Measurements from ENCODE around the gene WIPI1. TPM values are rescaled to one million over a fixed set of nuclear protein-coding genes. Genes with fewer than 3 reads are reported as not detected.

WIPI1 gene
- total and polyA plus RNA-seq, 2 of the 13 experiments (the other 11 are each of a cell fraction or from before 2014, with no cell fraction given), result 29.4 to 141 TPM

DNA sequence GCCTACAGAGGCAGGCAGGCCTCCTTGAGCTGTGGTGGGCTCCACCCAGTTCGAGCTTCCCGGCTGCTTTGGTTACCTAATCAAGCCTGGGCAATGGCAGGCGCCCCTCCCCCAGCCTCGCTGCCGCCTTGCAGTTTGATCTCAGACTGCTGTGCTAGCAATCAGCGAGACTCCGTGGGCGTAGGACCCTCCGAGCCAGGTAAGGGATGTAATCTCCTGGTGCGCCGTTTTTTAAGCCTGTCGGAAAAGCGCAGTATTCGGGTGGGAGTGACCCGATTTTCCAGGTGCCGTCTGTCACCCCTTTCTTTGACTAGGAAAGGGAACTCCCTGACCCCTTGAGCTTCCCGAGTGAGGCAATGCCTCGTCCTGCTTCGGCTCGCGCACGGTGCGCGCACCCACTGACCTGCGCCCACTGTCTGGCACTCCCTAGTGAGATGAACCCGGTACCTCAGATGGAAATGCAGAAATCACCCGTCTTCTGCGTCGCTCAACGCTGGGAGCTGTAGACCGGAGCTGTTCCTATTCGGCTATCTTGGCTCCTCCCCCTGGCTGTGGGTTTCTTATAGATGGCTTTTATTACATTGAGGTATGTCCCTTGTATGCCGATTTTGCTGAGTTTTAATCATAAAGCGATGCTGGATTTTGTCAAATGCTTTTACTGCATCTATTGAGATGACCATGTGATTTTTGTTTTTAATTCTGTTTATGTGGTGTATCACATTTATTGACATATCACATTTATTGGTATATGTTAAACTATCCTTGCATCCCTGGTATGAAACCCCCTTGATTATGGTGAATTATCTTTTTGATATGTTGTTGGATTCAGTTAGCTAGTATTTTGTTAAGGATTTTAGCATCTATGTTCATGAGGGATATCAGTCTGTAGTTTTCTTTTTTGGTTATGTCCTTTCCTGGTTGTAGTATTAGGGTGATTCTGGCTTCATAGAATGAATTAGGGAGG, 43.4 kb downstream of the WIPI1 start (continued):
- TF ChIP-seq PAXIP1 (CRISPR knock-in tag; conservative IDR thresholded peaks at IDR 0.05) (peak; percentile 34; the same call in 1 of the 2 replicates), ZNF563 (CRISPR knock-in tag; IDR thresholded peaks at IDR 0.05) (peak; percentile 38; the same call in 1 of the 2 replicates), GATAD1 (CRISPR knock-in tag; IDR thresholded peaks at IDR 0.05) (0 out of 2 replicates have a peak, but pooled peaks have one; percentile 10), NFKB2 (CRISPR knock-in tag; IDR thresholded peaks at IDR 0.05; ENCODE audit: borderline replicate concordance) (peak; percentile 71; the same call in 1 of the 2 replicates), KDM2A (CRISPR knock-in tag; IDR thresholded peaks at IDR 0.05; ENCODE audit: borderline replicate concordance, low read depth) (peak; percentile 46; the same call in 1 of the 2 replicates), ZNF580 (CRISPR knock-in tag; IDR thresholded peaks at IDR 0.05; ENCODE audit: borderline replicate concordance, low read depth) (peak; percentile 57; the same call in 1 of the 2 replicates), PREB (CRISPR knock-in tag; IDR thresholded peaks at IDR 0.05) (0 out of 2 replicates have a peak, but pooled peaks have one; percentile 19), ZBTB7B (CRISPR knock-in tag; IDR thresholded peaks at IDR 0.05) (0 out of 2 replicates have a peak, but pooled peaks have one; percentile 50), GATAD2A (CRISPR knock-in tag; IDR thresholded peaks at IDR 0.05) (peak; percentile 56; the same call in 1 of the 2 replicates), PHF8 (CRISPR knock-in tag; IDR thresholded peaks at IDR 0.05) (peak; percentile 47; the same call in 1 of the 2 replicates), ZFP91 (CRISPR knock-in tag; IDR thresholded peaks at IDR 0.05; ENCODE audit: borderline replicate concordance) (peak; percentile 25; the same call in 1 of the 2 replicates), SOX5 (CRISPR knock-in tag; IDR thresholded peaks at IDR 0.05; ENCODE audit: borderline replicate concordance) (peak; percentile 26; the same call in 1 of the 2 replicates)
- TF ChIP-seq, protein P1, sequence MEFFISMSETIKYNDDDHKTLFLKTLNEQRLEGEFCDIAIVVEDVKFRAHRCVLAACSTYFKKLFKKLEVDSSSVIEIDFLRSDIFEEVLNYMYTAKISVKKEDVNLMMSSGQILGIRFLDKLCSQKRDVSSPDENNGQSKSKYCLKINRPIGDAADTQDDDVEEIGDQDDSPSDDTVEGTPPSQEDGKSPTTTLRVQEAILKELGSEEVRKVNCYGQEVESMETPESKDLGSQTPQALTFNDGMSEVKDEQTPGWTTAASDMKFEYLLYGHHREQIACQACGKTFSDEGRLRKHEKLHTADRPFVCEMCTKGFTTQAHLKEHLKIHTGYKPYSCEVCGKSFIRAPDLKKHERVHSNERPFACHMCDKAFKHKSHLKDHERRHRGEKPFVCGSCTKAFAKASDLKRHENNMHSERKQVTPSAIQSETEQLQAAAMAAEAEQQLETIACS (CRISPR knock-in tag; IDR thresholded peaks at IDR 0.05), result peak; percentile 82
- TF ChIP-seq, protein P2, sequence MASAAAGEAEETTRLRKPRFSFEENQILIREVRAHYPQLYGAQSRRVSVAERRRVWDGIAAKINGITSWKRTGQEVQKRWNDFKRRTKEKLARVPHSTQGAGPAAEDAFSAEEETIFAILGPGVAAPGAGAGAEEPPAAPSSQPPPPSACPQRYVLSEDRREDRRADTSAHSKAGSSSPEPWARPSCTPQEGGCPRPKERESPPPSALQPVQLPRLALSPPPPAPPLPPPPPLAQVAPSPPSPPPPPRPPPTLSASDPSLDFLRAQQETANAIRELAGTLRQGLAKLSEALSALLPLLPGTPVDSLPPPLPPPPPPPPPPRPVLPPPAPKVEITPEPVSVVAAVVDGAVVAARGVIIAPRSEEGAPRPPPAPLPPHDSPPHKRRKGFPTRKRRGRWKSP (CRISPR knock-in tag; IDR thresholded peaks at IDR 0.05), result peak; percentile 38; the same call in 1 of the 2 replicates
- TF ChIP-seq, protein P3, sequence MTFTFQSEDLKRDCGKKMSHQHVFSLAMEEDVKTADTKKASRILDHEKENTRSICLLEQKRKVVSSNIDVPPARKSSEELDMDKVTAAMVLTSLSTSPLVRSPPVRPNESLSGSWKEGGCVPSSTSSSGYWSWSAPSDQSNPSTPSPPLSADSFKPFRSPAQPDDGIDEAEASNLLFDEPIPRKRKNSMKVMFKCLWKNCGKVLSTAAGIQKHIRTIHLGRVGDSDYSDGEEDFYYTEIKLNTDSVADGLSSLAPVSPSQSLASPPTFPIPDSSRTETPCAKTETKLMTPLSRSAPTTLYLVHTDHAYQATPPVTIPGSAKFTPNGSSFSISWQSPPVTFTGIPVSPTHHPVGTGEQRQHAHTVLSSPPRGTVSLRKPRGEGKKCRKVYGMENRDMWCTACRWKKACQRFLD (CRISPR knock-in tag; IDR thresholded peaks at IDR 0.05; ENCODE audit: borderline replicate concordance), result 0 out of 2 replicates have a peak, but pooled peaks have one; percentile 30

Measured in HepG2 (cell line).